ENCODE measurements around the gene INAFM1. TPM values are rescaled to one million over a fixed set of nuclear protein-coding genes. Genes with fewer than 3 reads are reported as not detected.
"Not testable (repeated sequence)": the region's sequence is repeated elsewhere in the genome, so short reads cannot be mapped to it uniquely, and the experiment has no call there.

INAFM1 gene
- total RNA-seq, 2 experiments from 2014 or later: 12.8 to 14.9 TPM

- Mint-ChIP-seq H3K27ac (no peak overlapping the region), H3K36me3 (ENCODE audit: low read depth) (peaks cover 18% of the 10 kb centered on the region), H3K4me1 (peaks cover 32% of the 10 kb centered on the region), H3K4me3 (peak overlapping the region; percentile 67), H3K9me3 (no peaks in the 10 kb centered on the region), H3K27me3 (no peaks in the 10 kb centered on the region)
- POLR2A ChIA-PET: no interaction called here
- DNase-seq: no peak
- CTCF ChIA-PET: interaction anchor here (0.6 to 2.8 kb wide), 11 partner anchors 9 to 208 kb away, joined by 3 to 9 read pairs (median 3); partner anchors contain the start of genes CCDC9, DHX34 and KPTN
Observed at GRCh38 chr19:47275791-47276461, 1.2 kb downstream of the INAFM1 start.

GRCh38 chr19:47276513-47276912, 1.8 kb downstream of the INAFM1 start:
- CTCF ChIA-PET: interaction anchor here (0.6 to 2.8 kb wide), 10 partner anchors 11 to 436 kb away, joined by 3 to 7 read pairs (median 3); partner anchors contain the start of genes CCDC9, DHX34 and KPTN
- H3K27ac Mint-ChIP-seq, POLR2A ChIA-PET, H3K4me3 Mint-ChIP-seq, H3K27me3 Mint-ChIP-seq, H3K9me3 Mint-ChIP-seq, DNase-seq: not testable (repeated sequence)
- Mint-ChIP-seq H3K36me3 (ENCODE audit: low read depth) (peaks cover 15% of the 10 kb centered on the region), H3K4me1 (peaks cover 30% of the 10 kb centered on the region)

- peaks cover 19% of the 10 kb centered on the region for H3K4me1 Mint-ChIP-seq
- CTCF ChIA-PET: interaction anchor here (0.7 to 1.3 kb wide), 3 partner anchors 16 to 492 kb away, joined by 3 to 4 read pairs (median 3); partner anchors contain the start of gene EHD2
- no peak overlapping the region for H3K27ac Mint-ChIP-seq
- peak; percentile 67 for DNase-seq
- H3K9me3 Mint-ChIP-seq: no peaks in the 10 kb centered on the region
- POLR2A ChIA-PET: no interaction called here
- H3K27me3 Mint-ChIP-seq: no peaks in the 10 kb centered on the region
- no peak overlapping the region for H3K4me3 Mint-ChIP-seq
- H3K36me3 Mint-ChIP-seq (ENCODE audit: low read depth): peaks cover 15% of the 10 kb centered on the region
Observed at GRCh38 chr19:47280183-47280797, 5.6 kb downstream of the INAFM1 start.

- DNase-seq: no peak
- POLR2A ChIA-PET: no interaction called here
- no peak overlapping the region for H3K4me3 Mint-ChIP-seq
- H3K9me3 Mint-ChIP-seq: no peaks in the 10 kb centered on the region
- H3K27me3 Mint-ChIP-seq: no peaks in the 10 kb centered on the region
- CTCF ChIA-PET: interaction anchor here (0.7 to 1.9 kb wide), 2 partner anchors 13 to 51 kb away, joined by 3 to 5 read pairs; no protein-coding TSS in a partner anchor
- no peak overlapping the region for H3K27ac Mint-ChIP-seq
- H3K36me3 Mint-ChIP-seq (ENCODE audit: low read depth): peaks cover 4% of the 10 kb centered on the region
- H3K4me1 Mint-ChIP-seq: peaks cover 6% of the 10 kb centered on the region
Observed at GRCh38 chr19:47283405-47284059, 8.8 kb downstream of the INAFM1 start.

GRCh38 chr19:47284324-47284899, 9.7 kb downstream of the INAFM1 start:
- POLR2A ChIA-PET: no interaction called here
- no peaks in the 10 kb centered on the region for H3K9me3 Mint-ChIP-seq
- DNase-seq: peak; percentile 77

GRCh38 chr19:47296036-47296435, 21.4 kb downstream of the INAFM1 start:
- Mint-ChIP-seq H3K9me3 (no peaks in the 10 kb centered on the region), H3K4me3 (no peak overlapping the region), H3K4me1 (peaks cover 11% of the 10 kb centered on the region), H3K27me3 (no peaks in the 10 kb centered on the region), H3K36me3 (ENCODE audit: low read depth) (peaks cover 1% of the 10 kb centered on the region), H3K27ac (no peak overlapping the region)
- CTCF ChIA-PET: interaction anchor here (0.8 to 2.2 kb wide), 4 partner anchors 15 to 132 kb away, joined by 3 to 6 read pairs (median 5); partner anchors contain the start of gene DHX34
- POLR2A ChIA-PET: no interaction called here
- DNase-seq: peak; percentile 91

More at GRCh38 chr19:47284324-47284899, 9.7 kb downstream of the INAFM1 start:
- Mint-ChIP-seq H3K36me3 (ENCODE audit: low read depth) (peaks cover 4% of the 10 kb centered on the region), H3K4me1 (peaks cover 8% of the 10 kb centered on the region), H3K4me3 (no peak overlapping the region), H3K27ac (no peak overlapping the region), H3K27me3 (no peaks in the 10 kb centered on the region)
- CTCF ChIA-PET: interaction anchor here (0.7 to 1.9 kb wide), 8 partner anchors 9 to 91 kb away, joined by 3 to 5 read pairs (median 4); partner anchors contain the start of gene INAFM1

GRCh38 chr19:47300867-47301266, 26.2 kb downstream of the INAFM1 start:
- CTCF ChIA-PET: interaction anchor here (0.5 kb wide), 1 partner anchor 227 kb away, joined by 3 read pairs; no protein-coding TSS in a partner anchor
- H3K4me3 Mint-ChIP-seq; H3K27me3 Mint-ChIP-seq; H3K9me3 Mint-ChIP-seq; DNase-seq; H3K36me3 Mint-ChIP-seq (ENCODE audit: low read depth); POLR2A ChIA-PET; H3K27ac Mint-ChIP-seq: not testable (repeated sequence)
- H3K4me1 Mint-ChIP-seq: peaks cover 17% of the 10 kb centered on the region

- Mint-ChIP-seq H3K9me3 (no peaks in the 10 kb centered on the region), H3K27me3 (peaks cover 2% of the 10 kb centered on the region), H3K36me3 (ENCODE audit: low read depth) (no peaks in the 10 kb centered on the region), H3K27ac (no peak overlapping the region), H3K4me1 (peaks cover 14% of the 10 kb centered on the region), H3K4me3 (no peak overlapping the region)
- ChIA-PET POLR2A (no interaction called here), CTCF (no interaction called here)
- DNase-seq: no peak
Observed at GRCh38 chr19:47302249-47302648, 27.6 kb downstream of the INAFM1 start.

GRCh38 chr19:47303966-47304365, 29.3 kb downstream of the INAFM1 start:
- peaks cover 2% of the 10 kb centered on the region for H3K27me3 Mint-ChIP-seq
- ChIA-PET POLR2A (no interaction called here), CTCF (interaction anchor here (1.0 kb wide), 2 partner anchors 55 to 88 kb away, joined by 3 read pairs; no protein-coding TSS in a partner anchor)
- no peaks in the 10 kb centered on the region for H3K36me3 Mint-ChIP-seq (ENCODE audit: low read depth)
- no peak overlapping the region for H3K4me3 Mint-ChIP-seq
- peaks cover 14% of the 10 kb centered on the region for H3K4me1 Mint-ChIP-seq
- no peaks in the 10 kb centered on the region for H3K9me3 Mint-ChIP-seq
- H3K27ac Mint-ChIP-seq: no peak overlapping the region
- DNase-seq: no peak

- DNase-seq: peak; percentile 49
- Mint-ChIP-seq H3K4me3 (no peak overlapping the region), H3K4me1 (peaks cover 8% of the 10 kb centered on the region), H3K27me3 (peaks cover 5% of the 10 kb centered on the region), H3K36me3 (ENCODE audit: low read depth) (no peaks in the 10 kb centered on the region), H3K27ac (no peak overlapping the region), H3K9me3 (no peaks in the 10 kb centered on the region)
- ChIA-PET CTCF (interaction anchor here (0.7 to 1.1 kb wide), 5 partner anchors 44 to 1027 kb away, joined by 3 to 4 read pairs (median 3); partner anchors contain the start of gene DHX34), POLR2A (no interaction called here)
Observed at GRCh38 chr19:47305309-47305751, 30.6 kb downstream of the INAFM1 start.

- Mint-ChIP-seq H3K4me1 (peaks cover 5% of the 10 kb centered on the region), H3K4me3 (no peak overlapping the region), H3K36me3 (ENCODE audit: low read depth) (no peaks in the 10 kb centered on the region), H3K9me3 (no peaks in the 10 kb centered on the region), H3K27me3 (peaks cover 5% of the 10 kb centered on the region), H3K27ac (no peak overlapping the region)
- CTCF ChIA-PET: no interaction called here
- POLR2A ChIA-PET: no interaction called here
- no peak for DNase-seq
Observed at GRCh38 chr19:47306303-47306702, 31.6 kb downstream of the INAFM1 start.

GRCh38 chr19:47309038-47309437, 34.4 kb downstream of the INAFM1 start:
- H3K4me3 Mint-ChIP-seq: no peak overlapping the region
- no peak for DNase-seq
- H3K4me1 Mint-ChIP-seq: peaks cover 4% of the 10 kb centered on the region
- H3K27me3 Mint-ChIP-seq: peaks cover 5% of the 10 kb centered on the region
- H3K27ac Mint-ChIP-seq: no peak overlapping the region
- ChIA-PET CTCF (interaction anchor here (1.3 to 2.3 kb wide), 2 partner anchors 40 to 119 kb away, joined by 3 to 6 read pairs; partner anchors contain the start of gene DHX34), POLR2A (no interaction called here)
- no peaks in the 10 kb centered on the region for H3K36me3 Mint-ChIP-seq (ENCODE audit: low read depth)
- no peaks in the 10 kb centered on the region for H3K9me3 Mint-ChIP-seq

Measured in activated CD4-positive, alpha-beta T cell treated with anti-CD3 and anti-CD28 coated beads, Interleukin-2, amount 10 ng/mL, durations not matched to agents 7 days and 5 days (primary cell).